GM21825 (cell line): ENCODE results near the gene MYO15B.
"Not testable (repeated sequence)": the region's sequence is repeated elsewhere in the genome, so short reads cannot be mapped to it uniquely, and the experiment has no call there.

Experiments
- ATAC-seq: cut with Tn5 transposase; IDR thresholded peaks from one replicate; pipeline ENCODE4 v1.9.1; 2021; ENCODE audit warnings: mild to moderate bottlenecking, moderate library complexity; ENCODE audit not compliant: unreplicated experiment

Gene MYO15B

GRCh38 chr17:75575197-75575596, 12.4 kb upstream of the MYO15B start:
- no peak for ATAC-seq

GRCh38 chr17:75575728-75576127, 11.9 kb upstream of the MYO15B start:
- no peak for ATAC-seq

- no peak for ATAC-seq
These were observed 10.9 kb upstream of the MYO15B start for GRCh38 chr17:75576661-75577060.

GRCh38 chr17:75581121-75581725, 6.4 kb upstream of the MYO15B start:
- not testable (repeated sequence) for ATAC-seq

GRCh38 chr17:75583197-75583596, 4.4 kb upstream of the MYO15B start:
- not testable (repeated sequence) for ATAC-seq

GRCh38 chr17:75584849-75585175, 2.8 kb upstream of the MYO15B start:
- ATAC-seq, result no peak

GRCh38 chr17:75588596-75589011, 1.0 kb downstream of the MYO15B start:
- peak; percentile 7 for ATAC-seq

- ATAC-seq, result peak; percentile 51
These were observed 1.7 kb downstream of the MYO15B start for GRCh38 chr17:75589012-75589918.

GRCh38 chr17:75589919-75590303, 2.3 kb downstream of the MYO15B start:
- ATAC-seq, result no peak

GRCh38 chr17:75590314-75590761, 2.7 kb downstream of the MYO15B start:
- no peak for ATAC-seq

GRCh38 chr17:75590849-75591721, 3.5 kb downstream of the MYO15B start:
- ATAC-seq, result no peak

GRCh38 chr17:75591722-75592302, 4.2 kb downstream of the MYO15B start:
- ATAC-seq, result no peak

GRCh38 chr17:75592348-75593020, 4.9 kb downstream of the MYO15B start:
- no peak for ATAC-seq

GRCh38 chr17:75593430-75593829, 5.8 kb downstream of the MYO15B start:
- ATAC-seq, result not testable (repeated sequence)

GRCh38 chr17:75594499-75595283, 7.1 kb downstream of the MYO15B start:
- ATAC-seq, result no peak

- no peak for ATAC-seq
These were observed 7.8 kb downstream of the MYO15B start for GRCh38 chr17:75595284-75595919.

- no peak for ATAC-seq
These were observed 8.3 kb downstream of the MYO15B start for GRCh38 chr17:75595920-75596313.

- ATAC-seq, result no peak
These were observed 8.9 kb downstream of the MYO15B start for GRCh38 chr17:75596320-75597087.
